Common myeloid progenitor, CD34-positive (primary cell): ENCODE measurements around the gene SORBS2.

Source experiments
- CTCF ChIA-PET: fragments of 350-600 bp; sonication (Branson Sonifier 250); formaldehyde crosslinking; loops from one replicate; lab custom pipeline; 2021; ENCODE audit warnings: antibody characterized with exemption; lab: Charles Lee
- POLR2A ChIA-PET: fragments of 350-600 bp; sonication (Branson Sonifier 250); formaldehyde crosslinking; loops from one replicate; lab custom pipeline; 2021; ENCODE audit warnings: antibody characterized with exemption; lab: Charles Lee
- DNase-seq, 3 donors: peaks; one replicate each; pipeline versions ENCODE4 v3.0.0 to v3.0.0-alpha.2; 2013
- H3K27ac ChIP-seq, 2 experiments: 1 replicate in 1 of 2; 2 replicates in 1 of 2; pipeline ENCODE4 v1.7.0; 2013; ENCODE audit warnings: inconsistent platforms in 2 of 2, low read length in 2 of 2, mild to moderate bottlenecking in 2 of 2, low read depth in 1 of 2, moderate library complexity in 1 of 2; ENCODE audit not compliant: severe bottlenecking in 2 of 2, insufficient read depth in 1 of 2, poor library complexity in 1 of 2
- H3K27me3 ChIP-seq, 5 experiments: replicated peaks in 2 of 5; 1 replicate in 3 of 5; 2 replicates in 2 of 5; pipeline versions ENCODE4 v1.6.1 to v1.7.0; 2013; ENCODE audit warnings: low read length in 4 of 5, mild to moderate bottlenecking in 2 of 5, moderate library complexity in 2 of 5, inconsistent platforms in 1 of 5; ENCODE audit not compliant: insufficient read depth in 5 of 5, control insufficient read depth in 4 of 5
- H3K36me3 ChIP-seq, 4 experiments: 1 replicate in 2 of 4; 2 replicates in 2 of 4; pipeline versions ENCODE4 v1.6.1 to v1.7.0; 2013; ENCODE audit warnings: low read length in 3 of 4, control low read depth in 1 of 4, mild to moderate bottlenecking in 1 of 4; ENCODE audit not compliant: control insufficient read depth in 4 of 4, insufficient read depth in 4 of 4
- H3K4me1 ChIP-seq, 4 experiments: 1 replicate in 3 of 4; 2 replicates in 1 of 4; pipeline versions ENCODE4 v1.6.1 to v1.7.1; 2013; ENCODE audit warnings: low read length in 3 of 4, mild to moderate bottlenecking in 3 of 4, control low read depth in 1 of 4, inconsistent platforms in 1 of 4, moderate library complexity in 1 of 4; ENCODE audit not compliant: control insufficient read depth in 4 of 4, insufficient read depth in 4 of 4; ENCODE audit errors: control extremely low read depth in 1 of 4
- H3K4me3 ChIP-seq, 7 experiments: 1 replicate in 4 of 7; 2 replicates in 3 of 7; pipeline versions ENCODE4 v1.5.1 to v1.7.0; 2013; ENCODE audit warnings: mild to moderate bottlenecking in 7 of 7, low read length in 6 of 7, moderate library complexity in 6 of 7, inconsistent platforms in 2 of 7, low read depth in 2 of 7, control low read depth in 1 of 7; ENCODE audit not compliant: insufficient read depth in 4 of 7, control insufficient read depth in 1 of 7; ENCODE audit errors: extremely low read depth in 1 of 7
- H3K9me3 ChIP-seq, 5 experiments: 1 replicate in 4 of 5; 2 replicates in 1 of 5; pipeline versions ENCODE4 v1.6.1 to v1.7.1; 2013; ENCODE audit warnings: low read length in 4 of 5, mild to moderate bottlenecking in 2 of 5, inconsistent platforms in 1 of 5, low read depth in 1 of 5, moderate library complexity in 1 of 5; ENCODE audit not compliant: control insufficient read depth in 4 of 5, insufficient read depth in 2 of 5; ENCODE audit errors: control extremely low read depth in 1 of 5
- WGBS: methylation state at CpG from one replicate; pipeline ENCODE4 v1.1.5; 2013; ENCODE audit not compliant: insufficient coverage; 5-methylcytosine and 5-hydroxymethylcytosine counted together

SORBS2 gene

DNA sequence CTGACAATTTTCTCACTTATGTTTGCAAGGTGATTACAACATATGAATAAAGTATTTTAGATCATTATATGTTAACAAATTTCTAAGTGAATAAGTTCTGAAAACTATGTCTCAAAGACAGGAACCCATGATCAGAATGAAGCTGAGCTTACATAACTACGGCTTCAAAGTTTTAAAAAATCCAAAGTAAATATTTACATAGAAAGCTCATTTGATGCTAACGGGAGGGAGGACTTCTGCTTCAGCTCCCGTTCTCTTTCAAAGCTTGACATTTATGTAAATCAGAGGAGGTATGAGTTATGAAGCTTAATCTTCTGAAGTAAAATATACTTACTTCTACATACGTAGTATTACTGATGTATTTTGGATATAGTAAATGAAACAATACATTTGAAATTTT, 203.8 kb downstream of the SORBS2 start:
- Histone ChIP-seq H3K4me3 (no peak overlapping the region), H3K27me3 (peaks cover 2 to 31% (median 8%) of the 10 kb centered on the region in 5 experiments), H3K36me3 (no peaks in the 10 kb centered on the region), H3K4me1 (no peaks in the 10 kb centered on the region), H3K27ac (no peak overlapping the region), H3K9me3 (no peaks in the 10 kb centered on the region)
- ChIA-PET CTCF (interaction anchor here (1.0 to 1.8 kb wide), 4 partner anchors 11 to 19 kb away, joined by 3 to 10 read pairs (median 3); no protein-coding TSS in a partner anchor), POLR2A (no interaction called here)
- no peak for DNase-seq
- no CpG with 5 or more reads among the region's 4 CpGs for WGBS

DNA sequence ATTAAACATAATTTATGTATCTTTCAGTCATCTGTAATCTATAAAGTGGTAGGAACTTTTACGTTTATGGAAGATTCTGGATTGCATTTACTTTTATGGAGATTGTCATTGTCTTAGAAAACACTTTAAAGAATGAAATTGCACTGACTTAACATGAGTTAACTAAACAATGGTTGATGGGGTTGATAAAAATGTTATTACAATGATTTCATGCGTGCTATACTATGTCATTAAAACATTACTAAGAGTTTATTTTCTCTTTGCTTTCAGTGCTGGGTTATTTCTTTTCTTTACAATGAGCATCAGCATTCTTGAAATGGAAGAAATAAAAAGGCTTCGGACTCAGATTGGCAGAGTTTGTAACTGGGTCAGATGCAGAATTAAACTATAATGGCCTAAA, 209.6 kb downstream of the SORBS2 start:
- no peaks in the 10 kb centered on the region for H3K9me3 ChIP-seq
- WGBS = no CpG with 5 or more reads among the region's 3 CpGs
- no peaks in the 10 kb centered on the region for H3K4me1 ChIP-seq
- no peak for DNase-seq
- H3K36me3 ChIP-seq = no peaks in the 10 kb centered on the region
- CTCF ChIA-PET = no interaction called here
- peaks cover 2 to 50% (median 13%) of the 10 kb centered on the region in 5 experiments for H3K27me3 ChIP-seq
- no peak overlapping the region for H3K27ac ChIP-seq
- no peak overlapping the region for H3K4me3 ChIP-seq
- POLR2A ChIA-PET = no interaction called here

DNA sequence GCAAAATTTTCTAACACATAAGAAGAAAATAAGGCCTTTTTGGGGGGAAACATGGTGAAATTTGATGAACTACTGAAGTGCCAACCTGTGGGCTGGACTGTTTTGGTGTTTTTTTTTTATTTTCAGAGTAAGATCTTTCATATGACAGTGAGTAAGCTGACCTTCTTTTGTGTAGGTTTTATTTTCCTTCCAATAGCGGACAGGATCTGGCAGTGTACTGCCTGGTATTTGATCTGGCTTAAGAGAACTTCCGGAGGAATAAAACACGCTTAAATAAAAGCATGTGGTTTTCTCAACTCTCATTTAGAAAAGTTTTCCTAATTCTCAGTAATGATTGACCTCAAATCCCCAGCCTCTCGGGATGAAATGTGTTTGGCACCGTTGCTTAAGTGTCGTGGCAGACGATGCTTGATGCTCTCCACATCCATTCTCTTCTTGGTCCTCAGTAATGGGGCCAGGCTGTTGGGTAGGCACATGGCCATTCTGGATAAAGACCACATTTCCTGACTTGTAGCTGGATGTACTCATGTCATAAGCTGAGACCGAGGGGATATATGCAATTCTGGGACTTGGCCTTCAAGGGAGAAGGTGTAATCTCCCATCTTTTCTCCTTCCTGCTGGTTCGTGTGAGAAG, 211.1 kb downstream of the SORBS2 start:
- POLR2A ChIA-PET = no interaction called here
- CTCF ChIA-PET = interaction anchor here (0.7 to 1.2 kb wide), 3 partner anchors 25 to 136 kb away, joined by 3 read pairs; partner anchors contain the start of gene CCDC110
- H3K27ac ChIP-seq = no peak overlapping the region
- H3K9me3 ChIP-seq = no peaks in the 10 kb centered on the region
- H3K4me3 ChIP-seq = no peak overlapping the region
- 96% methylated on average over 7 of the region's 9 CpGs for WGBS
- H3K36me3 ChIP-seq = no peaks in the 10 kb centered on the region
- no peak for DNase-seq
- H3K27me3 ChIP-seq = peaks cover 4 to 54% (median 13%) of the 10 kb centered on the region in 5 experiments
- no peaks in the 10 kb centered on the region for H3K4me1 ChIP-seq

DNA sequence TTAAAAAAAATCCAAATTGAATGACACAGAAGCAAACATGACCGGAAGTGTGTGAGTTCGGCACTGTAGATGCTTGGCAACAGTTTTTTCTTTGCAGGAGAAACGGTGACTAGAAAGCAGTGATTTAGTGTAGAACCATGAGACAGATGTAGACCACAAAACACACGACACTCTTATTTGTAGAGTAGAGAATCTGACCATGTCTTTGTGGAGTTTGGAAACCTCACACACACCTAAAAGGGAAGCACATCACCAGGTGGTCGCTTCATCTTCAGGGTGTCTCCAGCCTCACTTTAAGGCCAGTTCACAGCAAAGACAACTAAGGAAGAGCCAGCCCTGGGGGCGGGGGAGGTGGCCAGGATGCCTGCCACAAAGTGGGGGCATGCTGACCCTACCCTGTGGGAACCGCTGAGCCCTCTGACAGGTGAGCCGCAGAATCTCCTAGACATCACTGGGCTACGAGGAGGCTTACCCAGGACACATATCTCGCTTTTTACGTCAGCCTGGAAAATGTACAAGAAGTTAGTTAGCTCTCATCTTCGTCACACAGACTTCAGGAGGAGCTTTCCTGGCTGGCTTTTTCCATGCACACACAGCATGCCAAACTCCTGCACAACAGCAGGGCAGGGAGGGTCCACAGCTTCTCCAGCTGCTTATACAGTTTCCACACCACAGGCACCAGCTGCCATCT, 212.3 kb downstream of the SORBS2 start:
- 90% methylated on average over 10 of the region's 12 CpGs for WGBS
- CTCF ChIA-PET = interaction anchor here (0.9 to 3.1 kb wide), 7 partner anchors 12 to 175 kb away, joined by 3 to 7 read pairs (median 3); partner anchors contain the start of gene CCDC110
- no peak for DNase-seq

GRCh38 chr4:185598846-185599552, 213.0 kb downstream of the SORBS2 start:
- Histone ChIP-seq H3K9me3 (no peaks in the 10 kb centered on the region), H3K4me3 (no peak overlapping the region), H3K36me3 (no peaks in the 10 kb centered on the region), H3K27ac (no peak overlapping the region), H3K4me1 (no peaks in the 10 kb centered on the region), H3K27me3 (peaks cover 6 to 53% (median 15%) of the 10 kb centered on the region in 5 experiments)
- ChIA-PET CTCF (interaction anchor here (0.6 to 3.1 kb wide), 17 partner anchors 7 to 537 kb away, joined by 3 to 21 read pairs (median 4); partner anchors contain the start of gene CCDC110), POLR2A (no interaction called here)
- 89% methylated on average over 5 of the region's 7 CpGs for WGBS
- no peak for DNase-seq

More for the DNA sequence above, 212.3 kb downstream of the SORBS2 start:
- POLR2A ChIA-PET = no interaction called here
- Histone ChIP-seq H3K36me3 (no peaks in the 10 kb centered on the region), H3K27ac (no peak overlapping the region), H3K9me3 (no peaks in the 10 kb centered on the region), H3K4me1 (no peaks in the 10 kb centered on the region), H3K4me3 (no peak overlapping the region), H3K27me3 (peaks cover 4 to 55% (median 15%) of the 10 kb centered on the region in 5 experiments)

GRCh38 chr4:185597532-185598188, 214.3 kb downstream of the SORBS2 start:
- H3K27me3 ChIP-seq = peaks cover 6 to 57% (median 15%) of the 10 kb centered on the region in 5 experiments
- H3K36me3 ChIP-seq = no peaks in the 10 kb centered on the region
- no peaks in the 10 kb centered on the region for H3K9me3 ChIP-seq
- H3K4me3 ChIP-seq = no peak overlapping the region
- 5% methylated on average over 4 of the region's 9 CpGs for WGBS
- no peaks in the 10 kb centered on the region for H3K4me1 ChIP-seq
- ChIA-PET POLR2A (no interaction called here), CTCF (interaction anchor here (0.7 to 3.1 kb wide), 22 partner anchors 8 to 598 kb away, joined by 3 to 21 read pairs (median 5); partner anchors contain the start of gene CCDC110)
- no peak overlapping the region for H3K27ac ChIP-seq
- DNase-seq = peak; percentile 72 to 84 (median 79)
